NCI-H526 (cell line): ENCODE data around the gene C2orf76.
A peak's percentile ranks its signal among the peaks of the same experiment; 100 is the strongest.

ENCODE experiments used
- DNase-seq, 2 experiments: peaks; one replicate each; lab custom pipeline; 2025; lab: John Stamatoyannopoulos, UW

C2orf76 gene

GRCh38 chr2:119264781-119265692, 101.6 kb downstream of the C2orf76 start:
- peak; percentile 15 to 84 for DNase-seq

- DNase-seq = no peak
These were observed 103.0 kb downstream of the C2orf76 start for GRCh38 chr2:119263656-119264055.

GRCh38 chr2:119263025-119263424, 103.6 kb downstream of the C2orf76 start:
- DNase-seq = no peak

- no peak for DNase-seq
These were observed 105.0 kb downstream of the C2orf76 start for GRCh38 chr2:119261493-119262225.

GRCh38 chr2:119260646-119261492, 105.8 kb downstream of the C2orf76 start:
- no peak for DNase-seq

- DNase-seq = no peak
These were observed 107.3 kb downstream of the C2orf76 start for GRCh38 chr2:119259296-119259860.

GRCh38 chr2:119257198-119257597, 109.4 kb downstream of the C2orf76 start:
- DNase-seq = peak in 1 of 2 experiments; percentile 10

- peak; percentile 54 to 78 for DNase-seq
These were observed 110.1 kb downstream of the C2orf76 start for GRCh38 chr2:119256582-119256921.

GRCh38 chr2:119255760-119256581, 110.7 kb downstream of the C2orf76 start:
- DNase-seq = no peak

- DNase-seq = no peak
These were observed 112.0 kb downstream of the C2orf76 start for GRCh38 chr2:119254601-119255080.

GRCh38 chr2:119253760-119254600, 112.7 kb downstream of the C2orf76 start:
- no peak for DNase-seq

- DNase-seq = no peak
These were observed 113.4 kb downstream of the C2orf76 start for GRCh38 chr2:119253114-119253702.
